Hypothalamus (tissue), 51 donors: Measurements from ENCODE around the gene TYMS.

Experiments used
- DNase-seq, 51 donors: peaks; one replicate each; lab custom pipeline; 2025; lab: John Stamatoyannopoulos, UW

TYMS gene

DNA sequence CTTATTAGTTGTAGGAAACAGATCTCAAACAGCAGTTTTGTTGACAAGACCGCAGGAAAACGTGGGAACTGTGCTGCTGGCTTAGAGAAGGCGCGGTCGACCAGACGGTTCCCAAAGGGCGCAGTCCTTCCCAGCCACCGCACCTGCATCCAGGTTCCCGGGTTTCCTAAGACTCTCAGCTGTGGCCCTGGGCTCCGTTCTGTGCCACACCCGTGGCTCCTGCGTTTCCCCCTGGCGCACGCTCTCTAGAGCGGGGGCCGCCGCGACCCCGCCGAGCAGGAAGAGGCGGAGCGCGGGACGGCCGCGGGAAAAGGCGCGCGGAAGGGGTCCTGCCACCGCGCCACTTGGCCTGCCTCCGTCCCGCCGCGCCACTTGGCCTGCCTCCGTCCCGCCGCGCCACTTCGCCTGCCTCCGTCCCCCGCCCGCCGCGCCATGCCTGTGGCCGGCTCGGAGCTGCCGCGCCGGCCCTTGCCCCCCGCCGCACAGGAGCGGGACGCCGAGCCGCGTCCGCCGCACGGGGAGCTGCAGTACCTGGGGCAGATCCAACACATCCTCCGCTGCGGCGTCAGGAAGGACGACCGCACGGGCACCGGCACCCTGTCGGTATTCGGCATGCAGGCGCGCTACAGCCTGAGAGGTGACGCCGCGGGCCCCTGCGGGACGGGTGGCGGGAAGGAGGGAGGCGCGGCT, at the start of gene TYMS:
Gene TYMS, plus strand, starts transcription at position 343 of the 690 bp plus-strand sequence. Its CDS starts 90 bp downstream, at position 433.
- DNase-seq: peak in 21 of 51 donors; percentile 11 to 61 (median 35)

DNA sequence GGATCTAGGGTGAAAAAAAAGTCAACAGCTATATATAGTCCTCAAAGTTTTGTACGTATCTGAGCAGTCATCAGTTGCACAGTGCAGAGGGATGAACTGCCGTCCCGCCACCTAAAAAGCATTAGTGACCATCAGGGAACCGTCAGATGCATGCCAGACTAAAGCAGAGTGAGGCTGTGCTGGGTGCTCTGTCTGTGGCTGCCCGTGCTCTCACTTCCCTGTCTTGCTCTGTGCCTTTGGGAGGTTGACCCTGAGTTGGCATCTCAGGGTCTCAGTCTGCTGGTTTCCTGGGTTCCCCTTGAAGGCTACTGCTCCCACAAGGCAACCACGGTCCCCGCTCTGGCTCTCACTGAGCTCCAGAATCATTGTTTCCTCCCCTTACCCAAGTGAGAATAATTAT, 49.5 kb upstream of the TYMS start:
- DNase-seq: peak in 1 of 51 donors; percentile 16

DNA sequence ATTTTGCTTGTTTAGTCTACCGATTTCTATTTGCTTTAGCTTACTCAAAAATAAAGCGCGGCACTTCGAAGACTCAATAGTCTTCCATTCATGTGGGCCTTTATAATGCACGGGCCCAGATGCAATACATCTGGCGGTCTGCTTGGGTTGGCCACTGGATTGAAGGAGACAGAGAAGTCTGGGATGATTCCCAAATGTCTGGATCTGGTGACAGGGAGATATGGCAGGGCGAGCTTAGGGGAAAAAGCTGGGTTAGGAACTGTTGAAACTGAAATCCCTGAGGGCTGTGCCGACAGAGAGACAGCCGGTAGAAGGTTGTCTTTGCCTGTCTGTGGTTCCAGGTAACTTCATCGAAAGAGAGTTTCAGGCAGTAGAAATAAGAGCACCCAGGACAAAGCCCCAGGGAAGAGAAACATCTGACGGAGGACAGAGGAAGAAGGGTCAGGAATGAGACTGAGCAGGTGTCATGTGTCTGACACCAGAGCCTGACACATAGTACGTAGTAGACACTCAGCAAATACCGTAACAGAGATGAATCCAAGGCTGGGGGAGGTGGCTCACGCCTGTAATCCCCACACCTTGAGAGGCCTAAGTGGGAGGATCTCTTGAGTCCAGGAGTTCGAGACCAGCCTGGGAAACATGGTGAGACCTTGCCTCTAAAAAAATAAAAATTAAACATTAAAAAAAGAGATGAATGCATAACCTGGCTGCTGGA, 47.1 kb upstream of the TYMS start:
- no peak for DNase-seq

DNA sequence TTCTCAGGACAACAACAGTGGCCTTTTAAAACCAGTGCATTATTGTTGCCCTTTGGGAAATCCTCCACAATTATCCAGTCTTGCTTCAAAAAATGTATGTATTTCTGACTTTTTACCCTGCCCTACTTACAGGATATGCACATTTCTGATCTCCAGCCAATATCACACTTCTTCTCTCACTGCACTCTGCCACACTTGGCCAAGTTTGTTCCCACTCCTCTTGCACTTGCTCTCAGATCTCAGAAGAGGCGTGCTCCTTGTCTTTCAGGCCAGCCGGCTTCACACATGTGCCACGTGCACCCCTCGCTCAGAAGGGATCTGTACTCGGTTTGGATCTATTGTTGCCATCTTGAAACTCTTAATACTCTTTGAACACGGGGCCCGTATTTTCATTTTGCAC, 45.3 kb upstream of the TYMS start:
- no peak for DNase-seq

DNA sequence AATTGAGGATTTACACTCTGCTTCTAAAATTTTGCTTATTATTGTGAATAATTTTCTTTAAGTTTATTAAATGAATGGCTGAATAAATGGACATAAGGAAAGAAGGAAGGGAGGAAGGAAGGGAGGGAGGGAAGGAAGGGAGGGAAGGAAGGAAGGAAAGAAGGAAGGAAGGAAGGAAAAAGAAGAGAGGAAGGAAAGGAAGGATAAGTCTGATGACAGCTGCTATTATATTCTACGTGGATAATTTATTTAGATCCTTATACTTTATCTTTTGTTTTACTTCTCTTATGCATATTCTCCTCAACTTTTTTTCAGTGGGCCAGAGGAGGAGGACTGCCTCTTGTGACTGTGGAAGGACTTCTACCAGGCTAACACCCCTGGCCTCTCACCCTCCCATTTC, 43.3 kb upstream of the TYMS start:
- DNase-seq: no peak

DNA sequence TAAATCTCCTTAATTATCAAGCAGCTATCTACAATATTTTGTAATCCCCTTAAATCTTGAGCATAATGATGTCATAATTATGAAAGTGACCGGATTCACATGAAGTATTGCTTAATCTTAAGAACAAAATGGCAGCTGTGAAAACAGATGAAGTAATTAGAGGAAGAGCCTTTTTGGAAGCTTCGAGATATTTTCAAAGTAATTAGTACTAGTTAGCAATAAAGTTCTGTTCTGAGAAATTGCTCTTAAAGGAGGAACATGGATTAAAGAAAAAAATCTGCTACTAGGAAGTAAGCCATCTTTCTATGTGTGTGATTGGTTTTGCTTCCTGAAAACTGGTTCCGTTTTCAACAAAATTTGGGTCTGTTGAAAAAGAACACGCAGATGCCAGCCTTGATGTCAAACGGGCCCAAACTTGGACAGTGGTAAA, 42.3 kb upstream of the TYMS start:
- DNase-seq: no peak

DNA sequence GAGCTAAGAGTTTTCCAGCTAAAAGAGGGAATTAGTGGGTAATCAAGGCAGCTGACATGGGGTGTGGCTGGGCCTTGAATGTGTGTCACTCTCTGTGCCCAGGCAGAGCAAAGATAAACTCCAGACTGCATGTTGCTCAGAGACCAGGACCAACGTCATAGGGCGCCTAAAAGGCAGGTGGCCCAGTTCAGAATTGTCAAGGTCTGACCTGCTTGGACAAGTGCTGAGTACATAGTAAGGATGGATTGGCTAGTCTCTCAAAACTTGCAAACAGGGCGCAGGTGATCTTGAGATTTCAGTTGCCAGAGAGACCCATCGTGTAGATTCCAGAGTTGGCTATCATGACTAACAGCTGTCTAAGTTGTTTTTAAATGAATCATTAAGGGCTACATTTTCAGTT, 41.7 kb upstream of the TYMS start:
- no peak for DNase-seq

DNA sequence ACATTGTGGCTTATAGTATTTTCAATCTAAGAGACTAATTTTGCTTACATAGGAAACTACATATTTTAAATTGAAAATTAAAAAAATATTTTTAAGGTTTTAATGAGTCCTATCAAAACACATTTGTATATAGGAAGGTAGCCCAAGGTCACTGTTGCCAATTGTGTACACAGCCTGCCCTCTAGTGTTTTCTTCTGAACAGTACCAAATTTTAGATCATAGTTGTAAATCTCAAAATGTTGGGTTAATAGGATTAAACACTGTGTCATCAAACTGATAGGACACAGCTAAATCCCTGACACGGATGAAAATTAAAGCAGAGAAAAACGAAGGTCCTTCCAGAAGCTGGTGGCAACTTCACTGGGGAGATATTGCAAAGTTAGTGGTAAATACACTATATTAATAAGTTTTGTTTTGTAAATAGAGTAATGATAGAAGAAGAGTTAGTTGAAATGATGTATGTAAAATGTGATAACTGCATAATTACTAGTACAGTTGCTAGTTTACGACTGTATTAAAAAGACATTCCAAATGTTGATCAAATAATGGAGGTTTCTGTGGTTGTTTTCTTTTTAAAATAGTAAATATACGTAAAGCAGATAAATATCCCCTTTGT, 41.0 kb upstream of the TYMS start:
- DNase-seq: peak in 2 of 51 donors; percentile 16 to 26

DNA sequence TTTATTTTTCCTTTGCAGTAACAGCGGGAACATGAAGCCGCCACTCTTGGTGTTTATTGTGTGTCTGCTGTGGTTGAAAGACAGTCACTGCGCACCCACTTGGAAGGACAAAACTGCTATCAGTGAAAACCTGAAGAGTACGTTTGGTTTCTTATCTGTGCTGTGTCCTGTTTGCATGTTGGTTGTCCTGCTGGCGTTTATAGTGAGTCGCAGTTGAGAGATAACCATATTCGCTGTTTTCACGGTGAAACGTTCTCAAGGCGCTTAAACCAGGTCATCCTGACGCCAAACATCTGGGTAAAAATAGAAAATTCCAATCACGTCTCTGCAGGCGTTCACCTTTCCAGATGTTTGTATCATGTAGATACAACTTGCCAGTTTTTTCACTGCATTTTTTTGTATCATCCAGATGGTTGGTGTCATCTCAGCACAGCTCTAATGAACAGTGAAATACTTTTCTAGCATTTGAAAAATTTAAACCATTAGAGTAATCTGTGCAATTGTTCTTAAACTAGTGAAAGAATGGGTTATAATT, 39.4 kb upstream of the TYMS start:
- DNase-seq: no peak

DNA sequence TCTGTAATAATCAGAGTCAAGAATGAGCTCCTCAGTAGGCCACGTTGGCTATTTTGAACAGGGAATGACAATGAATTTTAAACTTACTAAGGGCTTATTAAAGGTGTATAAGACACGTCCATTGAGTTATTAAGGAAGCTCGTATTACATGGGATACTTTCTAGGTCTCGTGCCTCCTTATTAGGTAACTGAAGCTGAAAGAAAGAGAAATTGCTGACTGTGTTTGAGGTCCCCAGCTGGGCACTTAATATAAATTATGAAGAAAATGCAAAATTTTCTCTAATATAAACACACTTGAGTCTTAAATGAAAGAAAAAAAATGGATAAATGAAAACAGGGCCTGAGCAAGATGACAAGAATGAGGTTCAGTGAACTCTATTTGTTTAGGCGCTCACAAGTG, 38.8 kb upstream of the TYMS start:
- no peak for DNase-seq

DNA sequence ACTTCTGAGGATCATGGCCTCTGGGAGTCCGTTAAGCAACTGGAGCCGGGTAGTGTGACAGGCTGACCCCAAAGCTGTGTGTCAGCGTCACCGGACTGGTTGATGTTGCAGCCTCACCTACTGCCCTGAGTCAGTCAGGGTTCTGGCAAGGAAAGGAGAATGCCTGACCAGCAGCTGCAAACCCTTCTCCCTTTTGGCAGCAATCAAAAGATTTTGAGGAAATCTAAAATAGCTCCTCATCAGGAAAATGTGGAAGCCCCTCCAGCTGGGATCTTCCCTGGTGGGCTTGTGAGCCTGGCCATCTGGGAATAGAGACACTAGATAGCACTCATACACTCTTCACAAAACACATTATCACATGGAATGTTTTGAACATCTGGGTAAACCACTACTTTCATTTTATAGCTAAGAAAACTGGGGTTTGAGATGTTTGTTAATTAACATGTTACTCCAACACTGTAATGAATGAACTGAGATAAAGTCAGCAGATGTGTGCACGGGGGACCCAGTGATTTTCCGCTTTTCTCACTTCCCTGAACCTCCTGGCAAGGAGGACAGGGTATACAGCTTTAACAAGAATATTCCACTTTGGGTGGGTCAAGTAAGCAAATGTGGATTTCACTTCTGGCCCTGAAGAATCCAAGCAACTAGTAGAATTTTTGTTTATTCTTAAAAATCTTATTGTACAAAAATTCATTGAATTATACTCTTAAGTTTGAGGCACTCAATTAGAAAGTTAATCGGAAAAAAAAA, 36.0 kb upstream of the TYMS start:
- no peak for DNase-seq

DNA sequence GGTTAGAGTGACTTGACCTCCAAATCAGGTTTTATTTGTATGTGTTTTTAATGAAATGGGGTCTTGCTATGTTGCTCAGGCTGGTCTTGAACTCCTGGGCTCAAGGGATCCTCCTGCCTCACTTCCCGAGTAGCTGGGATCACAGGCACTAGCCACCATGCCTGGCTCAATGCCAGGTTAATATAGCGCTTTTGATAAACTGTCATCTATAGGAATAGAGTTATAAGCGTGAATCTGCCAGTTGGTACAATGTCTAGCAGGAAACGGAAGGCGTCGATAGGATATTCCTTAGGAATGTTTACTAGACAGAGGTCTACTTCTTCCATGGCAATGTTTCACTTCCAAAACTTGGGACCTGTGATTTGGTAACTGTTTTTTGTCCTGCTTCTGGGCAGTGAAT, 35.2 kb upstream of the TYMS start:
- no peak for DNase-seq

DNA sequence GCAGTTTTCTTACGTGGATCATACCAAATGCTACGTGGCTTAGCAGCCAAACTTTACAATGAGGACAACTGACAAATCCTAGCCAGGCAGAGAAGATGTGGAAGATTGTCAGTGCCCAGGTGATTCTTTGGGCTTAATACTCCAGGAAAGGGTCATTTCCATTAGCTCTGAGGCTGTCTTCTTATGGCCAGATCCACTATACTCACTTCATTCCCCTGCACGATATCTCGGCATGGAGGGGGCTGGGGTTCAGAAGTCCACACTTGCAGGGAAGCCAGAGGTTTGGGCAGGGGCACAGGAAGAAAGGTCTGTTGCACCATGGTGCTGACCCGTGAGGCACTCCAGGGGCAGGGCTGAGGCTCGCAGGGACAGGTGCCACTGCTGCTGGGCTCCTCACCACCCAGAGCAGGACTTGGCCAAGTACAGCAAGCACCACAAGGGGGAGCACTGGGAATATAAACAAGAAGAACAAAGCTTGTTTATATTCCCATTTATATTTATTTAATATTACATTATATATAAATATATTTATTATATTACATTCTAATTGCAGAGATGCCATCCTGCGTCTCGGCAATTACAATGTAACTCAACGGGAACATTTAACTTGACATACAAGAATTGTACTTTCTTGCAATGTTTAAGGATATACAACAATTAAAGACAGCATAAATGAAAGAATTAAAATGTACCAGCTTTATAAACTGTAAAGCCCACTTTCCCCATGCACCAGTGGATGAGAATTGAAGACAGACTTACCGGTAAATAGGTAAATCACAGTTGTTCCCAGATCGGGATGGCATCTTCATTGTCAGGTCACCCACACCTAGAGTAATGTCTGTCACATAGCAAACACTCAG, 33.5 kb upstream of the TYMS start:
- DNase-seq: peak in 44 of 51 donors; percentile 3 to 81 (median 45)

DNA sequence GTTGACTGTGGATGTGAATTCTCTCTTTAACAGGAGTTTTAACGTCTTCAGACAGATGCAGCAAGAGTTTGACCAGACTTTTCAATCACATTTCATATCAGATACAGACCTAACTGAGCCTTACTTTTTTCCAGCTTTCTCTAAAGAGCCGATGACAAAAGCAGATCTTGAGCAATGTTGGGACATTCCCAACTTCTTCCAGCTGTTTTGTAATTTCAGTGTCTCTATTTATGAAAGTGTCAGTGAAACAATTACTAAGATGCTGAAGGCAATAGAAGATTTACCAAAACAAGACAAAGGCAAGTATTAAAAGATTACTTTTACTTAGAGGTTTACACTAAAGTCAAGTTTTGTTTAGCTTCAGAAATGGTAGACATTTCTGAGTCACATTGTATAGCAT, 30.2 kb upstream of the TYMS start:
- no peak for DNase-seq

DNA sequence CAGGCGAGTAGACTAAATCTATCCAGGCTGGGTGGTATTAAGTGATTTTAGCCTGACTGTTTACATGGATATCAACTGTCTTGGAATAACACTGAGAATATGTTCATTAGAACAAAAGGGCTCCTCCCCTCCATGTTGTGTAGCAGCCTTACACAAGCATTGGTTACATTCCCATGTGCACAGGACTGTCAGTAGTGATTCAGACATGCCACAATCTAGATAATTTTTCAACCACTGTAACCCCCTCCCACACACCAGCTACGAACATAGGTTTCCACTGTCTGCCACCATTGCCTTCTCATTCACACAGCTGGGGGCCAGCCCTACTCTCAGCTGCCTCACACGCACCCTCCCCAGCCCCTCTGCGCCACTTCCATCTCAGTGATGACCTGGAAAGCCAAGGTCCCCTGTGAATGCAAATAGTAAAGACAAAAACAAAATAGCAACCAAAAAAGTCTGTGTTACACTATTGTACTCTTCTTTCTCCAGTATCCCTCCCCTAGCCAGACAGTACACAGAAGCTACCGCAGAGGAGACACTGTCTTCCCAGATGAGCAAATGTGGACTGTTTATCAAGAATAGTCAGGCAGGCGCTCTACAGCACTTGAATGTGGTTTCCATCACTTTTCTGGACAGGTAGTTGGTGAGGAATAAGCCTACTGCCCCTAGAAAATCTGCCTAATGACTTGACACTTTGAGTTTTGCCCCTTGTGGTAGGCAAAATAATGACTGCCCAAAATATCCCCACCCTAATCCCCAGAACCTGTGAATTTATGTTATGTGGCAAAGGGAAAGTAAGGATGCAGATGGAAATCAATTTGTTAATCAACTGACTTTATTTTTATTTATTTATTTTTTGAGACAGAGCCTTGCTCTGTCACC, 27.9 kb upstream of the TYMS start:
- DNase-seq: no peak

DNA sequence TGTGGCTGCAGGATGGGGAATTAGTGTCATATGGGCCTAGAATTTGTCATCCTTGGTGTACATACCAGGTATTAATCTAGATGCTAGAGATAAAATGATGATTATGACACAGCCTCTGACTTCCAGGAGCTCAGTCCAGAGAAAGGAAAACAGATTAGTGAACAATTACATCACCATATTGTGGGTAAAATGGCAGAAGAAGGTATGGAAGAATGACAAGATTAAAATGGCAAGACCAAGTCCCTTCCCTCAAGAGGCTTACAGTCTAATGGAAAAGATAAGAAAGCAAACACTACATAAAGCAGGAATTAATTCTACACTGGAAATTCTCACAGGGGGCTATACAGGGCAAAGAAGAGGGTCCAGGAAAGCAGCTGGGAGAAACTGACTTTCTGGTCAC, 25.9 kb upstream of the TYMS start:
- no peak for DNase-seq

DNA sequence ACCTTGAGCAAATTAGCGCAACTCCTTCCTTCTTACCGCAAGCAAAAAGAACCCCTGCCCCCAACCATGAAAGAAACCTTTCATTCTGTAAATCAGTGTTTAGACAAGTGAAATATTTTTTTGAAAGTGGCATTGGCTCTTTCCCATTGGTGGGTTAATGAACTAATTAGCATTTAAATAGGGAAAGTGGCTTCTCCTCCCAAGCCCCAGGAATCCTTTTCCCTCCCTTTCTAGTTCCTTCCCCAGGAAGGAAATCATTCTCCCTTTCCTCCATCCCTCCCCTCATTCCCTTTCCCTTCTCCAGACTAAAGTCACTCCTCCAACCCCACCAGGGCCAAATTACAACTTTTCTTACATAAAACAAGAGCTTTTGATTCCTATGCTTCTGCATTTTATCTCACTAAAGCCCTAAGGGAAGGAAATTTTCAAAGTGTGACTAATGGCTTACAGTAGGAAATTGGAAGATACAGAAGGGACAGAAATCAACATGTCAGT, 22.9 kb upstream of the TYMS start:
- no peak for DNase-seq

DNA sequence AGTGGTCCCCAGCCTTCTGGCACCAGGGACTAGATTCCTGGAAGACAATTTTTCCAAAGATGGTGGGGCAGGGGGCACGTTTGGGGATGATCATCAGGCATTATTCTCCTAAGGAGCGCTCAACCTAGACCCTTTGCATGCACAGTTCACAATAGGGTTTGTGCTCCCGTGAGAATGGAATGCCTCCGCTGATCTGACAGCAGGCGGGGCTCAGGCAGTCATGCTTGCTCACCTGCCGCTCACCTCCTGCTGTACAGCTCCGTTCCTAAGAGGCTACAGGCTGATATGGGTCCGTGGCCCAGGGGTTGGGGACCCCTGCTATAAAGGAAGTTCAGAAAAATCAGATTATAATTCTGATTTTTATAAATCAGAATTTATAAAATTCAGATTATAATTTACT, 22.3 kb upstream of the TYMS start:
- no peak for DNase-seq

DNA sequence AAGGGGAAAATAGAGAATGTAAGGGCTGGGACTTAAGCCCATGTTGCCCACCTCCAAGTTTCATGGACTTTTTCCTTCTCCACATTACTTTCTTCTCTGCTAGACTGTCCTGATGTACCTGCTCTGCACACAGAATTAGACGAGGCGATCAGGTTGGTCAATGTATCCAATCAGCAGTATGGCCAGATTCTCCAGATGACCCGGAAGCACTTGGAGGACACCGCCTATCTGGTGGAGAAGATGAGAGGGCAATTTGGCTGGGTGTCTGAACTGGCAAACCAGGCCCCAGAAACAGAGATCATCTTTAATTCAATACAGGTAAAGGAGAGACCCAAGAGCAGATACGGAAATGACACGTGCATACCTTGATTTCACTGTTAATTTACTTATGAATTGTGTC, 16.2 kb upstream of the TYMS start:
- DNase-seq: no peak
